ENCODE results near the gene GALNT18.

The GALNT18 gene

DNA sequence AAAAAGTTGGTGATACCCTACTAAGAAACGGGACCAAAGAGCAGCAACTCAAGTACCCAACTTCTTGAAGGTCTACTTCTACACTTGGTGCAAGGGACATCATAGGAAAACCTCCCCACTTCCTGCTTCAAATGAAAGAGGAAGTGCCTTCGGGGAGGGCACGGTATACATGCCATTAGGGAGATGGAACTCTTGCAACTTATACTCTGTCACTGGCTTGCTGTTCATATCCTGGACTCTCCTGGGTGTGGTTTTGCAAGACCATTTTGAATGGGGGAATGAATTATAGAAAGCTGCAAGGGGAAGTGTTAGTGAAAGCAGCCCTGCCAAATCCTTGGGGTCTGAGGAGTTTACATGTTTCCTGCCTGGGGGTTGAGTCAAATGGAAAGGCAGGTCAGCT lies 310.6 kb downstream of the GALNT18 start:
- Histone ChIP-seq H3K27ac (ENCODE audit: low read length) (no peak overlapping the region), H3K4me2 (ENCODE audit: low read depth, low read length) (no peak overlapping the region), H3K36me3 (replicated peaks; ENCODE audit: insufficient read depth, low read length) (no peaks in the 10 kb centered on the region), H3K9me2 (replicated peaks; ENCODE audit: insufficient read depth, low read length) (no peaks in the 10 kb centered on the region), H3K9me3 (replicated peaks; ENCODE audit: insufficient read depth, low read length) (no peaks in the 10 kb centered on the region), H2AFZ (ENCODE audit: low read length) (no peak overlapping the region), H3K9ac (ENCODE audit: low read length) (no peak overlapping the region), H3F3A (ENCODE audit: insufficient read depth, low read length) (no peaks in the 10 kb centered on the region), H3K4me3 (ENCODE audit: low read length) (no peak overlapping the region), H3K4me1 (ENCODE audit: low read length) (no peaks in the 10 kb centered on the region), H3K79me2 (ENCODE audit: low read length) (no peaks in the 10 kb centered on the region), H4K20me1 (ENCODE audit: insufficient read depth, low read length) (no peaks in the 10 kb centered on the region), H3K27me3 (replicated peaks; ENCODE audit: insufficient read depth, low read length) (no peaks in the 10 kb centered on the region)
- DNase-seq, result no peak
- no peak for TF ChIP-seq EZH2 (optimal IDR thresholded peaks at IDR 0.05; ENCODE audit: low read depth, low read length)
- TF ChIP-seq, protein P1, sequence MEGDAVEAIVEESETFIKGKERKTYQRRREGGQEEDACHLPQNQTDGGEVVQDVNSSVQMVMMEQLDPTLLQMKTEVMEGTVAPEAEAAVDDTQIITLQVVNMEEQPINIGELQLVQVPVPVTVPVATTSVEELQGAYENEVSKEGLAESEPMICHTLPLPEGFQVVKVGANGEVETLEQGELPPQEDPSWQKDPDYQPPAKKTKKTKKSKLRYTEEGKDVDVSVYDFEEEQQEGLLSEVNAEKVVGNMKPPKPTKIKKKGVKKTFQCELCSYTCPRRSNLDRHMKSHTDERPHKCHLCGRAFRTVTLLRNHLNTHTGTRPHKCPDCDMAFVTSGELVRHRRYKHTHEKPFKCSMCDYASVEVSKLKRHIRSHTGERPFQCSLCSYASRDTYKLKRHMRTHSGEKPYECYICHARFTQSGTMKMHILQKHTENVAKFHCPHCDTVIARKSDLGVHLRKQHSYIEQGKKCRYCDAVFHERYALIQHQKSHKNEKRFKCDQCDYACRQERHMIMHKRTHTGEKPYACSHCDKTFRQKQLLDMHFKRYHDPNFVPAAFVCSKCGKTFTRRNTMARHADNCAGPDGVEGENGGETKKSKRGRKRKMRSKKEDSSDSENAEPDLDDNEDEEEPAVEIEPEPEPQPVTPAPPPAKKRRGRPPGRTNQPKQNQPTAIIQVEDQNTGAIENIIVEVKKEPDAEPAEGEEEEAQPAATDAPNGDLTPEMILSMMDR (IDR thresholded peaks at IDR 0.05; ENCODE audit: low read length), result no peak
- TF ChIP-seq EZH2phosphoT487 (IDR thresholded peaks at IDR 0.05; ENCODE audit: low read length), result no peak

- Histone ChIP-seq H3K36me3 (replicated peaks; ENCODE audit: insufficient read depth, low read length) (no peaks in the 10 kb centered on the region), H3K4me1 (ENCODE audit: low read length) (no peaks in the 10 kb centered on the region), H3K4me3 (ENCODE audit: low read length) (no peak overlapping the region), H3K4me2 (ENCODE audit: low read depth, low read length) (no peak overlapping the region), H4K20me1 (ENCODE audit: insufficient read depth, low read length) (no peaks in the 10 kb centered on the region), H3K9me3 (replicated peaks; ENCODE audit: insufficient read depth, low read length) (no peaks in the 10 kb centered on the region), H3K9ac (ENCODE audit: low read length) (no peak overlapping the region), H3F3A (ENCODE audit: insufficient read depth, low read length) (no peaks in the 10 kb centered on the region), H3K79me2 (ENCODE audit: low read length) (no peaks in the 10 kb centered on the region), H3K27me3 (replicated peaks; ENCODE audit: insufficient read depth, low read length) (no peaks in the 10 kb centered on the region), H3K9me2 (replicated peaks; ENCODE audit: insufficient read depth, low read length) (no peaks in the 10 kb centered on the region), H3K27ac (ENCODE audit: low read length) (no peak overlapping the region), H2AFZ (ENCODE audit: low read length) (no peak overlapping the region)
- no peak for DNase-seq
- TF ChIP-seq EZH2phosphoT487 (IDR thresholded peaks at IDR 0.05; ENCODE audit: low read length), result no peak
- TF ChIP-seq, protein P1 (IDR thresholded peaks at IDR 0.05; ENCODE audit: low read length), result no peak
- TF ChIP-seq EZH2 (optimal IDR thresholded peaks at IDR 0.05; ENCODE audit: low read depth, low read length), result no peak
These were observed 311.9 kb downstream of the GALNT18 start for GRCh38 chr11:11309906-11310305.

DNA sequence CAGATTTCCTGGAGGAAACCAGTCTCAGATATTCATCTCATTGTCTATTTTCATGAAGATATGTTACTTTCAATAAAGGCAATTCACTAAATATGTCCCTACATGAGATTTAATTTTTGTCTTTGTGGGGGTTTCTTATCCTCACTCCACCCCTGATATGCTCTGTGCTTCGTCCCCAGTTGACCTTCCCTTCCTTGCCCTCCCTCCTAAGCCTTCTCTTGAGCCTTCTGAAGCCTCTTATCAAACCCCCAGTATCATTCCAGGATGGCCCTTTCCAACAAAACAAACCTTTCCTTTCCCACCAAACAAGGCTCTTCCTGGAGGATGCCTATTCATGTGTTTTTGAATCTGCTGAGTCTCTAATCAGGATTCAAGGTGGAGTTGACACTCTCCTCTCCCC lies 313.6 kb downstream of the GALNT18 start:
- H2AFZ ChIP-seq (ENCODE audit: low read length), result no peak overlapping the region
- no peaks in the 10 kb centered on the region for H3K9me3 ChIP-seq (replicated peaks; ENCODE audit: insufficient read depth, low read length)
- TF ChIP-seq, protein P1 (IDR thresholded peaks at IDR 0.05; ENCODE audit: low read length), result no peak
- no peaks in the 10 kb centered on the region for H4K20me1 ChIP-seq (ENCODE audit: insufficient read depth, low read length)
- no peak overlapping the region for H3K9ac ChIP-seq (ENCODE audit: low read length)
- H3K27ac ChIP-seq (ENCODE audit: low read length), result no peak overlapping the region
- H3K9me2 ChIP-seq (replicated peaks; ENCODE audit: insufficient read depth, low read length), result no peaks in the 10 kb centered on the region
- no peaks in the 10 kb centered on the region for H3K79me2 ChIP-seq (ENCODE audit: low read length)
- H3F3A ChIP-seq (ENCODE audit: insufficient read depth, low read length), result no peaks in the 10 kb centered on the region
- no peak overlapping the region for H3K4me3 ChIP-seq (ENCODE audit: low read length)
- H3K36me3 ChIP-seq (replicated peaks; ENCODE audit: insufficient read depth, low read length), result no peaks in the 10 kb centered on the region
- no peak overlapping the region for H3K4me2 ChIP-seq (ENCODE audit: low read depth, low read length)
- no peaks in the 10 kb centered on the region for H3K4me1 ChIP-seq (ENCODE audit: low read length)
- DNase-seq, result no peak
- H3K27me3 ChIP-seq (replicated peaks; ENCODE audit: insufficient read depth, low read length), result no peaks in the 10 kb centered on the region
